Left ventricle myocardium superior (tissue), 1 donor: ENCODE measurements around the gene P3H2. TPM values are rescaled to one million over a fixed set of nuclear protein-coding genes. Genes with fewer than 3 reads are reported as not detected.
A peak's percentile ranks its signal among the peaks of the same experiment; 100 is the strongest.

Experiments used
- ATAC-seq: fragments of 200-7000 bp; cut with Tn5 transposase; one replicate; pipeline ENCODE4 v1.9.1; 2020; ENCODE audit warnings: mild to moderate bottlenecking, moderate library complexity
- DNase-seq: peaks from one replicate; pipeline ENCODE4 v3.0.0-alpha.2; 2020
- intact Hi-C: fragments of 100-400 bp; cut with micrococcal nuclease; formaldehyde crosslinking; loops from one replicate; pipeline ENCODE4 v1.11.0; 2022
- total RNA-seq: library from RNA; stranded (reverse); fragmentation: NEBNext Ultra II Directional; extraction: Animal tissue kit (Norgen Biotek cat#: 25700); gene quantifications from one replicate; pipeline ENCODE4 v1.2.1, GENCODE V29; 2021
- donor health status: DM: no; HTN: yes; CAD: no; lungs with severe emphysema.

Gene P3H2
- total RNA-seq, 1 donor from 2014 or later = 1.2 TPM

GRCh38 chr3:190064659-190065058, 56.0 kb downstream of the P3H2 start:
- ATAC-seq = no peak
- intact Hi-C loops = no loop called here
- DNase-seq = no peak

- intact Hi-C loops = no loop called here
- no peak for ATAC-seq
- DNase-seq = no peak
Measured at GRCh38 chr3:190064112-190064511, 56.6 kb downstream of the P3H2 start.

- intact Hi-C loops = no loop called here
- DNase-seq (no peak), ATAC-seq (no peak)
Measured at GRCh38 chr3:190063490-190063889, 57.2 kb downstream of the P3H2 start.

GRCh38 chr3:190060192-190060775, 60.4 kb downstream of the P3H2 start:
- intact Hi-C loops = no loop called here
- ATAC-seq (no peak), DNase-seq (no peak)

GRCh38 chr3:190059242-190059590, 61.5 kb downstream of the P3H2 start:
- ATAC-seq = no peak
- intact Hi-C loops = no loop called here
- no peak for DNase-seq

- no peak for DNase-seq
- intact Hi-C loops = no loop called here
- no peak for ATAC-seq
Measured at GRCh38 chr3:190058521-190059241, 62.0 kb downstream of the P3H2 start.

- DNase-seq = no peak
- intact Hi-C loops = no loop called here
- no peak for ATAC-seq
Measured at GRCh38 chr3:190056742-190057141, 64.0 kb downstream of the P3H2 start.

- DNase-seq = no peak
- intact Hi-C loops = no loop called here
Measured at GRCh38 chr3:190055773-190056172, 64.9 kb downstream of the P3H2 start.

GRCh38 chr3:190053919-190054672, 66.6 kb downstream of the P3H2 start:
- ATAC-seq = peak; percentile 34
- no peak for DNase-seq

More at GRCh38 chr3:190055773-190056172, 64.9 kb downstream of the P3H2 start:
- ATAC-seq = no peak

GRCh38 chr3:190051641-190052040, 69.1 kb downstream of the P3H2 start:
- no peak for DNase-seq
- ATAC-seq = no peak
- intact Hi-C loops = no loop called here

More at GRCh38 chr3:190053919-190054672, 66.6 kb downstream of the P3H2 start:
- intact Hi-C loops = no loop called here

GRCh38 chr3:190048932-190049441, 71.7 kb downstream of the P3H2 start:
- ATAC-seq (peak; percentile 38), DNase-seq (no peak)
- intact Hi-C loops = no loop called here

- intact Hi-C loops = no loop called here
- DNase-seq = no peak
- ATAC-seq = no peak
Measured at GRCh38 chr3:190044974-190045373, 75.7 kb downstream of the P3H2 start.

GRCh38 chr3:190044142-190044541, 76.6 kb downstream of the P3H2 start:
- DNase-seq = no peak
- intact Hi-C loops = no loop called here
- no peak for ATAC-seq

- no peak for ATAC-seq
- intact Hi-C loops = no loop called here
Measured at GRCh38 chr3:190043741-190044140, 77.0 kb downstream of the P3H2 start.

GRCh38 chr3:190042558-190042957, 78.1 kb downstream of the P3H2 start:
- DNase-seq (no peak), ATAC-seq (no peak)
- intact Hi-C loops = no loop called here

More at GRCh38 chr3:190043741-190044140, 77.0 kb downstream of the P3H2 start:
- no peak for DNase-seq

- DNase-seq = no peak
- no peak for ATAC-seq
- intact Hi-C loops = no loop called here
Measured at GRCh38 chr3:190041333-190042041, 79.2 kb downstream of the P3H2 start.

GRCh38 chr3:190040145-190040544, 80.6 kb downstream of the P3H2 start:
- intact Hi-C loops = no loop called here
- DNase-seq (no peak), ATAC-seq (no peak)

- intact Hi-C loops = no loop called here
- DNase-seq (peak; percentile 46), ATAC-seq (peak; percentile 45)
Measured at GRCh38 chr3:190038050-190038933, 82.4 kb downstream of the P3H2 start.

- no peak for ATAC-seq
- intact Hi-C loops = no loop called here
- no peak for DNase-seq
Measured at GRCh38 chr3:190036631-190037030, 84.1 kb downstream of the P3H2 start.
